KMS-11 (cell line): ENCODE results near the gene PVALB.

Experiments
- H2AFZ ChIP-seq: fragments of 200-600 bp; sonication (generic); 2 replicates; pipeline ENCODE4 v1.6.1; 2016; ENCODE audit warnings: antibody characterized with exemption, mixed run types, low read depth
- H3K27ac ChIP-seq: fragments of 200-600 bp; sonication (generic); 2 replicates; pipeline ENCODE4 v1.6.1; 2016; ENCODE audit warnings: mild to moderate bottlenecking, mixed run types
- H3K27me3 ChIP-seq: fragments of 200-600 bp; sonication (generic); 2 replicates; pipeline ENCODE4 v1.6.1; 2017; ENCODE audit warnings: mild to moderate bottlenecking, low read depth, mixed run types, moderate library complexity; ENCODE audit not compliant: insufficient read depth
- H3K36me3 ChIP-seq: fragments of 200-600 bp; sonication (generic); 2 replicates; pipeline ENCODE4 v1.6.1; 2017; ENCODE audit warnings: mild to moderate bottlenecking, mixed run types; ENCODE audit not compliant: insufficient read depth
- H3K4me1 ChIP-seq: fragments of 200-600 bp; sonication (generic); 2 replicates; pipeline ENCODE4 v1.6.1; 2016; ENCODE audit warnings: mild to moderate bottlenecking, low read depth, mixed run types; ENCODE audit not compliant: poor library complexity, severe bottlenecking
- H3K4me2 ChIP-seq: fragments of 200-600 bp; sonication (generic); 2 replicates; pipeline ENCODE4 v1.7.0; 2016; ENCODE audit warnings: mild to moderate bottlenecking, mixed run types
- H3K4me3 ChIP-seq: fragments of 200-600 bp; sonication (generic); IDR thresholded peaks from 2 replicates; pipeline ENCODE4 v1.6.1; 2017; ENCODE audit warnings: low read depth, low read length, mixed read lengths; ENCODE audit not compliant: insufficient read depth
- H3K79me2 ChIP-seq: fragments of 200-600 bp; sonication (generic); 2 replicates; pipeline ENCODE4 v1.6.1; 2016; ENCODE audit warnings: low read depth, mixed run types; ENCODE audit not compliant: insufficient read depth
- H3K9ac ChIP-seq: fragments of 200-600 bp; sonication (generic); 2 replicates; pipeline ENCODE4 v1.6.1; 2016; ENCODE audit warnings: mild to moderate bottlenecking, mixed run types
- H4K20me1 ChIP-seq: fragments of 200-600 bp; sonication (generic); 2 replicates; pipeline ENCODE4 v1.6.1; 2016; ENCODE audit warnings: mild to moderate bottlenecking, mixed run types; ENCODE audit not compliant: insufficient read depth
- TF ChIP-seq, protein P1 (sequence below): fragments of 200-600 bp; sonication (generic); conservative IDR thresholded peaks from 2 replicates; pipeline ENCODE4 v1.6.1; 2017; ENCODE audit warnings: low read depth, mild to moderate bottlenecking, antibody characterized with exemption, low read length, moderate library complexity, mixed read lengths

PVALB gene

GRCh38 chr22:36762687-36763260 lies 54.1 kb downstream of the PVALB start:
- Histone ChIP-seq H3K4me3 (no peak overlapping the region), H3K4me1 (no peaks in the 10 kb centered on the region), H3K79me2 (no peaks in the 10 kb centered on the region), H3K9ac (no peak overlapping the region), H2AFZ (no peak overlapping the region), H3K4me2 (no peak overlapping the region), H4K20me1 (no peaks in the 10 kb centered on the region), H3K27me3 (no peaks in the 10 kb centered on the region; the same call in 1 of the 2 replicates), H3K36me3 (no peaks in the 10 kb centered on the region), H3K27ac (no peak overlapping the region)
- TF ChIP-seq, protein P1, sequence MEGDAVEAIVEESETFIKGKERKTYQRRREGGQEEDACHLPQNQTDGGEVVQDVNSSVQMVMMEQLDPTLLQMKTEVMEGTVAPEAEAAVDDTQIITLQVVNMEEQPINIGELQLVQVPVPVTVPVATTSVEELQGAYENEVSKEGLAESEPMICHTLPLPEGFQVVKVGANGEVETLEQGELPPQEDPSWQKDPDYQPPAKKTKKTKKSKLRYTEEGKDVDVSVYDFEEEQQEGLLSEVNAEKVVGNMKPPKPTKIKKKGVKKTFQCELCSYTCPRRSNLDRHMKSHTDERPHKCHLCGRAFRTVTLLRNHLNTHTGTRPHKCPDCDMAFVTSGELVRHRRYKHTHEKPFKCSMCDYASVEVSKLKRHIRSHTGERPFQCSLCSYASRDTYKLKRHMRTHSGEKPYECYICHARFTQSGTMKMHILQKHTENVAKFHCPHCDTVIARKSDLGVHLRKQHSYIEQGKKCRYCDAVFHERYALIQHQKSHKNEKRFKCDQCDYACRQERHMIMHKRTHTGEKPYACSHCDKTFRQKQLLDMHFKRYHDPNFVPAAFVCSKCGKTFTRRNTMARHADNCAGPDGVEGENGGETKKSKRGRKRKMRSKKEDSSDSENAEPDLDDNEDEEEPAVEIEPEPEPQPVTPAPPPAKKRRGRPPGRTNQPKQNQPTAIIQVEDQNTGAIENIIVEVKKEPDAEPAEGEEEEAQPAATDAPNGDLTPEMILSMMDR: no peak

- TF ChIP-seq, protein P1: no peak
- Histone ChIP-seq H3K9ac (no peak overlapping the region), H3K27ac (no peak overlapping the region), H2AFZ (no peak overlapping the region), H3K4me2 (no peak overlapping the region), H3K79me2 (no peaks in the 10 kb centered on the region), H3K4me1 (no peaks in the 10 kb centered on the region), H3K36me3 (no peaks in the 10 kb centered on the region), H3K4me3 (no peak overlapping the region), H3K27me3 (no peaks in the 10 kb centered on the region; the same call in 1 of the 2 replicates), H4K20me1 (no peaks in the 10 kb centered on the region)
Measured at GRCh38 chr22:36761553-36762240, 55.1 kb downstream of the PVALB start.

GRCh38 chr22:36760786-36761185 lies 56.0 kb downstream of the PVALB start:
- no peaks in the 10 kb centered on the region for H3K36me3 ChIP-seq
- H2AFZ ChIP-seq: no peak overlapping the region
- H4K20me1 ChIP-seq: no peaks in the 10 kb centered on the region
- no peaks in the 10 kb centered on the region for H3K79me2 ChIP-seq
- TF ChIP-seq, protein P1: no peak
- no peak overlapping the region for H3K4me3 ChIP-seq
- H3K27ac ChIP-seq: no peak overlapping the region
- H3K4me2 ChIP-seq: no peak overlapping the region
- H3K9ac ChIP-seq: no peak overlapping the region
- peaks cover 6% of the 10 kb centered on the region; the same call in 1 of the 2 replicates for H3K27me3 ChIP-seq
- H3K4me1 ChIP-seq: no peaks in the 10 kb centered on the region

DNA sequence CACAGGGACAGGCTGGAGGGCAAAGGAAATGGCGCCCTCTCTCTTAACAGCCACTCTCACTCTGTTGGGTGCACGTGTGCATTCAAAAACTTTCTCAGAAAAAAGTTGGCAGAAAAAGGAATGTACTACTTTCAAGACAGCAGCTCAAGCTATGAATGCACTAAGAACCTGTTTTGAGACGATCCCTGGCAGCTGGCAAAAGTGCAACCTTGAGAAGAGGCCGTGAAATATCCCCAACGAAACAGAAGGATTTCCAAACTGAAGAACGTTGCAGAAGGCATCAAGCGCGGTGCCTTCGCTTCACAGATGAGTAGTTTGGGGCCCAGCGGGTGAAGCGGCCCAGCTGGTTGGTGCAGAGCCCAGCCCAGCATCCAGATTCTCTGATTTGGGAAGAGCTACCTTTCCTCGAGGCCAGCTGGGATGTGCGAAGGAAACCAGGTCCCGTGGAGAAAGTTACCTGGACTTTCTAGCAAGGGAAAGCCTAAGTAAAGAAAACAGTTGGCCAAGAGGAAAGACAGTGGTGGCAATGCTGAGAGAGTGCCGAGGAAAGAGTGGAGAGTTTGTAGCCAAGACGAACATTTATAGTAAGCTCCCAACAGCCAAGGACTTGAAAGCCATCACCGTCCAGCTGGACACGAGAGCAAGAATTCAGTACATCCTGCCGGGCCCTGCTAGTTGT lies 57.2 kb downstream of the PVALB start:
- Histone ChIP-seq H2AFZ (no peak overlapping the region), H3K79me2 (no peaks in the 10 kb centered on the region), H3K27me3 (peaks cover 18% of the 10 kb centered on the region), H3K4me1 (no peaks in the 10 kb centered on the region), H3K9ac (no peak overlapping the region), H3K4me2 (no peak overlapping the region), H4K20me1 (no peaks in the 10 kb centered on the region), H3K27ac (no peak overlapping the region), H3K4me3 (no peak overlapping the region), H3K36me3 (no peaks in the 10 kb centered on the region)
- TF ChIP-seq, protein P1: no peak
